K562 (cell line): Measurements from ENCODE around the gene ZNF362. TPM values are rescaled to one million over a fixed set of nuclear protein-coding genes. Genes with fewer than 3 reads are reported as not detected.

ENCODE experiments used
- ATAC-seq: fragments of 200-7000 bp; cut with Tn5 transposase; 3 replicates; pipeline ENCODE4 v1.9.1; 2020; ENCODE audit warnings: moderate library complexity
- BruUV-seq: library from RNA; stranded (reverse); fragments of 400-500 nt; replicated peaks from 2 replicates; lab custom pipeline; 2021; lab: Mats Ljungman, UMichigan
- CTCF ChIA-PET: fragments of 300-600 bp; formaldehyde crosslinking; extraction: SDS; loops from one replicate; lab custom pipeline; 2021; ENCODE audit warnings: low intra/inter-chr PET ratio; lab: Yijun Ruan, JAX
- POLR2A ChIA-PET: fragments of 300-600, 350-650 bp; sonication (Branson Sonifier 250); formaldehyde crosslinking; extraction: SDS; loops from one replicate; lab custom pipeline; 2021; ENCODE audit warnings: antibody characterized with exemption, inconsistent platforms; lab: Yijun Ruan, JAX
- DNase-seq, 4 experiments: peaks; one replicate each; pipeline versions ENCODE4 v3.0.0 to v3.0.0-alpha.2; 2011 to 2018; ENCODE audit warnings: low spot score in 3 of 4, mixed read lengths in 3 of 4; ENCODE audit errors: extremely low read depth in 1 of 4
- FAIRE-seq: peaks from 2 replicates; lab custom pipeline; 2011; peaks lifted over from hg19 to GRCh38; lab: Jason Lieb, UNC
- H2AFZ ChIP-seq: 2 replicates; pipeline ENCODE4 v1.6.0; 2011; ENCODE audit warnings: low read depth, low read length, control low read depth, inconsistent platforms
- H3K27ac ChIP-seq: fragments of 200-600 bp; 3 replicates; pipeline ENCODE4 v1.8.0; 2011; ENCODE audit warnings: low read depth, mild to moderate bottlenecking, control low read depth, inconsistent platforms, low read length, moderate library complexity, mixed read lengths; ENCODE audit errors: extremely low read depth
- H3K27me3 ChIP-seq, 2 experiments: fragments of 300-600 bp in 1 of 2; 2 replicates in 1 of 2; 3 replicates in 1 of 2; pipeline versions ENCODE4 v1.6.0 to v1.8.0; 2011; ENCODE audit warnings: inconsistent platforms in 2 of 2, low read length in 2 of 2, mild to moderate bottlenecking in 1 of 2, mixed read lengths in 1 of 2, moderate library complexity in 1 of 2; ENCODE audit not compliant: control insufficient read depth in 2 of 2, insufficient read depth in 2 of 2
- H3K36me3 ChIP-seq: fragments of 300-600 bp; 3 replicates; pipeline ENCODE4 v1.8.0; 2011; ENCODE audit warnings: mild to moderate bottlenecking, low read length, inconsistent platforms; ENCODE audit not compliant: control insufficient read depth, insufficient read depth
- H3K4me1 ChIP-seq, 2 experiments: fragments of 200-600 bp in 1 of 2; replicated peaks in 1 of 2; 2 replicates in 1 of 2; 3 replicates in 1 of 2; pipeline versions ENCODE4 v1.5.1 to v1.8.0; 2011; ENCODE audit warnings: inconsistent platforms in 2 of 2, low read length in 2 of 2, mild to moderate bottlenecking in 1 of 2, mixed read lengths in 1 of 2, moderate library complexity in 1 of 2; ENCODE audit not compliant: control insufficient read depth in 2 of 2, insufficient read depth in 2 of 2
- H3K4me2 ChIP-seq: 2 replicates; pipeline ENCODE4 v1.6.1; 2011; ENCODE audit warnings: low read length, control low read depth, inconsistent platforms, mixed read lengths; ENCODE audit not compliant: insufficient read depth
- H3K4me3 ChIP-seq: fragments of 200-600 bp; sonication (generic), shearing (Covaris generic); 2 replicates; pipeline ENCODE4 v1.5.1; 2016; ENCODE audit warnings: control low read depth, inconsistent platforms
- H3K79me2 ChIP-seq: fragments of 200-600 bp; 3 replicates; pipeline ENCODE4 v1.8.0; 2011; ENCODE audit warnings: low read length, inconsistent platforms; ENCODE audit not compliant: control insufficient read depth, insufficient read depth
- H3K9ac ChIP-seq, 2 experiments: 2 replicates each; pipeline versions ENCODE4 v1.6.0 to v1.6.1; 2011; ENCODE audit warnings: low read depth in 2 of 2, low read length in 2 of 2, control low read depth in 1 of 2, inconsistent platforms in 1 of 2, mild to moderate bottlenecking in 1 of 2, mixed read lengths in 1 of 2; ENCODE audit not compliant: insufficient read depth in 1 of 2
- H3K9me1 ChIP-seq: one replicate; pipeline ENCODE4 v1.6.0; 2011; ENCODE audit warnings: inconsistent platforms, mild to moderate bottlenecking, low read length, moderate library complexity; ENCODE audit not compliant: control insufficient read depth, insufficient read depth
- H3K9me3 ChIP-seq: replicated peaks from 2 replicates; pipeline ENCODE4 v1.5.1; 2011; ENCODE audit warnings: low read depth, low read length, inconsistent platforms; ENCODE audit not compliant: control insufficient read depth, insufficient read depth
- H4K20me1 ChIP-seq: replicated peaks from 2 replicates; pipeline ENCODE4 v1.6.1; 2011; ENCODE audit warnings: low read length, inconsistent platforms, mixed read lengths; ENCODE audit not compliant: control insufficient read depth, insufficient read depth
- CHCHD3 ChIP-seq: fragments of 250-450 bp; sonication (Bioruptor Pico); IDR thresholded peaks from 2 replicates; pipeline ENCODE4 v2.1.2; 2022; ENCODE audit warnings: mild to moderate bottlenecking
- CHD1 ChIP-seq: fragments of 200-600 bp; sonication (generic); IDR thresholded peaks from one replicate; pipeline ENCODE4 v1.6.1; 2012; ENCODE audit warnings: mild to moderate bottlenecking, moderate library complexity, low read length, inconsistent platforms
- FOSL1 ChIP-seq: fragments of 200-800 bp; sonication (Bioruptor generic); conservative IDR thresholded peaks from 2 replicates; pipeline ENCODE4 v1.6.1; 2016; ENCODE audit warnings: missing genetic modification characterization, missing compliant biosample characterization
- FOXK1 ChIP-seq: sonication (generic); formaldehyde crosslinking; IDR thresholded peaks from 2 replicates; pipeline ENCODE4 v1.8.0; 2022; ENCODE audit warnings: missing genetic modification reagents, mild to moderate bottlenecking, borderline replicate concordance
- FOXM1 ChIP-seq, 2 experiments: fragments of 450-650 bp in 1 of 2; sonication (generic) in 1 of 2; formaldehyde crosslinking in 1 of 2; IDR thresholded peaks; 2 replicates each; pipeline versions ENCODE4 v1.6.1 to v1.9.0; 2017 to 2022; ENCODE audit warnings: low read depth in 2 of 2, mild to moderate bottlenecking in 2 of 2, missing genetic modification reagents in 1 of 2, moderate library complexity in 1 of 2
- GATA2 ChIP-seq: sonication (generic); formaldehyde crosslinking; IDR thresholded peaks from 2 replicates; pipeline ENCODE4 v1.4.0; 2020; ENCODE audit warnings: mild to moderate bottlenecking, missing genetic modification reagents
- NCOA2 ChIP-seq, 2 experiments: fragments of 450-650 bp; IDR thresholded peaks; 2 replicates each; pipeline ENCODE4 v1.6.1; 2018; ENCODE audit warnings: mild to moderate bottlenecking in 2 of 2, moderate library complexity in 1 of 2; ENCODE audit not compliant: partially characterized antibody in 2 of 2
- NR1H2 ChIP-seq: sonication (generic); formaldehyde crosslinking; IDR thresholded peaks from 2 replicates; pipeline ENCODE4 v1.4.0; 2020; ENCODE audit warnings: mild to moderate bottlenecking, missing genetic modification reagents
- RNF219 ChIP-seq: fragments of 250-450 bp; sonication (Bioruptor Pico); IDR thresholded peaks from 2 replicates; pipeline ENCODE4 v1.5.0; 2022; ENCODE audit warnings: mild to moderate bottlenecking
- SRF ChIP-seq, 2 experiments: fragments of 250-450, 450-650 bp in 1 of 2; sonication (Bioruptor Pico) in 1 of 2; sonication (generic) in 1 of 2; formaldehyde crosslinking; IDR thresholded peaks; 2 replicates each; pipeline versions ENCODE4 v1.5.0 to v1.5.1; 2020 to 2022; ENCODE audit warnings: mild to moderate bottlenecking in 1 of 2, missing genetic modification reagents in 1 of 2
- SRSF9 ChIP-seq: fragments of 200-400 bp; formaldehyde crosslinking; IDR thresholded peaks from 2 replicates; pipeline ENCODE4 v1.6.1; 2017; ENCODE audit warnings: low read depth, low read length, borderline replicate concordance
- ZNF785 ChIP-seq: fragments of 250-450 bp; sonication (Bioruptor Pico); IDR thresholded peaks from 2 replicates; pipeline ENCODE4 v1.4.0; 2020; ENCODE audit warnings: mild to moderate bottlenecking
- WGBS: fragments of 100-300 bp; shearing (Covaris generic); methylation state at CpG from one replicate; pipeline ENCODE4 v1.1.6; 2016; ENCODE audit warnings: low coverage, mixed read lengths; ENCODE audit not compliant: insufficient coverage; ENCODE audit errors: missing lambda C conversion rate; 5-methylcytosine and 5-hydroxymethylcytosine counted together
- in situ Hi-C: fragments of 300-500 bp; cut with MboI; formaldehyde crosslinking; loops from 4 replicates; pipeline ENCODE4 v1.15.0; 2018; ENCODE audit warnings: inconsistent platforms, mixed read lengths
- intact Hi-C: fragments of 100-400 bp; cut with micrococcal nuclease; formaldehyde crosslinking; loops from 2 replicates; pipeline ENCODE4 v1.14.2; 2022
- polyA plus RNA-seq, 8 experiments: library from polyadenylated mRNA; depleted of rRNA in 4 of 8; stranded (reverse) in 5 of 8; unstranded in 3 of 8; fragments of >200 nt; fragmentation: Nextera tagmentation in 2 of 8; fragmentation: Illumina TruSeq in 1 of 8; extraction: Ambion mirVana in 2 of 8; extraction: Trizol in 1 of 8; gene quantifications; 2 replicates each; pipeline versions ENCODE4 v1.2.1 to v1.2.3, GENCODE V29; 2011 to 2014; ENCODE audit warnings: inconsistent platforms in 1 of 8, missing spikeins in 1 of 8
- total RNA-seq, 7 experiments: library from RNA; depleted of rRNA in 6 of 7; stranded (reverse); fragments of >200 nt in 6 of 7; fragmentation: Illumina TruSeq in 2 of 7; extraction: Trizol in 2 of 7; gene quantifications; 2 replicates each; pipeline versions ENCODE4 v1.2.1 to v1.2.3, GENCODE V29; 2011 to 2021; ENCODE audit warnings: low replicate concordance in 1 of 7

The ZNF362 gene
- total and polyA plus RNA-seq, 9 of the 15 experiments (the other 6 are each of a cell fraction or from before 2014, with no cell fraction given) = 0.01 to 1.1 (median 0.35) TPM; not detected in 1

DNA sequence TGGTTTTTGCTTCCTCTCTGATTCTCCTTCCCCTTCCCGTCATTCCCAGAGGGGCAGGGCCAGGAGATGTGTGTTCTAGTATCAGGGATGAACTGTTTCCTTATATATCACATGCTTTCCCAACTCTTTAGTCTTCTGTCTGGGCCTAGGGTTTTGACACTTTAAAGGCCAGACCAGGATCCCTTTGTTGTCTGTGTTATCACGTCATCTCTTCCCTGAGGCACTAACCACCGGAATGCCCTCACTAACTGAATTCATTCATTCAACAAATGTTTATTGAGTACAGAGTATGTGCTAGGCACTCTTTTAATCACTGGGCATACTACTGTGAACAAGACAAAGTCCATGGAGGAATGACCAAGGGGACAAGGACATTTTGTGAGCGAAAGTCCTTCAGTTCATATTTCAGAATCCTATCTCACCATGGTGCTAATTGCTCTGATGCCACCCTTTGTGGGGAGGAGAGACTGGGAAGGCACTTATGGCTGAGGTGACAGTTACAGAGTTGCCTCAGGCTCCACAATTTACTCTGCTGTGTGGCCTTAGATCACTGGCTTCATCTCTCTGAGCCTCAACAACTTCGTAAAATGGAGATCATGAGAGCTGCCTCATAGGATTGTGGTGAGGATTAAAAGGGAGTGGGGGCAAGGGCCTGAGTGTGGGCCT, 12.0 kb upstream of the ZNF362 start:
- WGBS = 6% methylated on average over 5 of the region's 5 CpGs
- H3K79me2 ChIP-seq = no peaks in the 10 kb centered on the region
- BruUV-seq = no TSS peak
- DNase-seq (no peak), ATAC-seq (no peak), FAIRE-seq (no peak)
- no peak overlapping the region for H2AFZ ChIP-seq
- no peak overlapping the region for H3K9ac ChIP-seq
- no peak for TF ChIP-seq ZNF785
- TF ChIP-seq NR1H2 (CRISPR knock-in tag) = no peak
- TF ChIP-seq NCOA2 (IDR thresholded peaks at IDR 0.05; ENCODE audit: partially characterized antibody in 2 of 2) = no peak
- TF ChIP-seq SRF (CRISPR knock-in tag; IDR thresholded peaks at IDR 0.05) = no peak
- TF ChIP-seq FOSL1 (tag) = no peak
- no peak for TF ChIP-seq FOXM1 (IDR thresholded peaks at IDR 0.05; ENCODE audit: low read depth)
- no peak for TF ChIP-seq FOXM1 (CRISPR knock-in tag; IDR thresholded peaks at IDR 0.05; ENCODE audit: low read depth)
- no peak for TF ChIP-seq CHCHD3 (CRISPR knock-in tag)
- no peak for TF ChIP-seq CHD1
- TF ChIP-seq RNF219 (CRISPR knock-in tag) = no peak
- no peak for TF ChIP-seq GATA2 (CRISPR knock-in tag)
- no peak for TF ChIP-seq FOXK1 (CRISPR knock-in tag)
- TF ChIP-seq SRSF9 = no peak
- no peak overlapping the region for H3K4me2 ChIP-seq
- POLR2A ChIA-PET = interaction anchor here (0.7 kb wide), 1 partner anchor 1864 kb away, joined by 3 read pairs; no protein-coding TSS in a partner anchor
- H4K20me1 ChIP-seq = no peaks in the 10 kb centered on the region
- H3K9me3 ChIP-seq = no peaks in the 10 kb centered on the region
- no peak overlapping the region for H3K27ac ChIP-seq
- no peaks in the 10 kb centered on the region for H3K4me1 ChIP-seq
- peaks cover 17 to 43% of the 10 kb centered on the region in 2 experiments for H3K27me3 ChIP-seq
- no peaks in the 10 kb centered on the region for H3K9me1 ChIP-seq
- intact Hi-C loops (no loop called here), in situ Hi-C loops (no loop called here)
- H3K36me3 ChIP-seq = no peaks in the 10 kb centered on the region
- no peak overlapping the region for H3K4me3 ChIP-seq
- CTCF ChIA-PET = no interaction called here
